Stimulated activated naive B cell treated with anti-CD40 and anti-IgM and Interleukin-4, amounts not matched to agents 10 μg/mL and 1 μg/mL and 100 μg/mL, for 72 hours (primary cell): Measurements from ENCODE around the gene NEU1.
"Not testable (repeated sequence)": the region's sequence is repeated elsewhere in the genome, so short reads cannot be mapped to it uniquely, and the experiment has no call there.

Experiments
- ATAC-seq, 2 donors: fragments of 150-1000 bp; cut with Tn5 transposase; replicated peaks; 2 replicates each; pipeline ENCODE4 v1.10.0; 2021; ENCODE audit warnings: moderate library complexity in 1 of 2
- DNase-seq: peaks from one replicate; pipeline ENCODE4 v3.0.0; 2021
- H3K27ac Mint-ChIP-seq: one replicate; pipeline ENCODE4 v1.8.0; 2022; ENCODE audit warnings: mild to moderate bottlenecking, mixed read lengths
- H3K27me3 Mint-ChIP-seq, 2 donors: one replicate each; pipeline ENCODE4 v1.8.0; 2022; ENCODE audit warnings: mixed read lengths in 2 of 2
- H3K36me3 Mint-ChIP-seq, 2 donors: one replicate each; pipeline ENCODE4 v1.8.0; 2022; ENCODE audit warnings: mixed read lengths in 2 of 2, mild to moderate bottlenecking in 1 of 2
- H3K4me1 Mint-ChIP-seq, 2 donors: one replicate each; pipeline ENCODE4 v1.8.0; 2022; ENCODE audit warnings: mixed read lengths in 2 of 2, mild to moderate bottlenecking in 1 of 2
- H3K4me3 Mint-ChIP-seq, 2 donors: one replicate each; pipeline ENCODE4 v1.8.0; 2022; ENCODE audit warnings: mild to moderate bottlenecking in 2 of 2, mixed read lengths in 2 of 2, moderate library complexity in 1 of 2
- H3K9me3 Mint-ChIP-seq, 2 donors: one replicate each; pipeline ENCODE4 v1.8.0; 2022; ENCODE audit warnings: mixed read lengths in 2 of 2, mild to moderate bottlenecking in 1 of 2

NEU1 gene

GRCh38 chr6:31819871-31820299 is 42.7 kb downstream of the NEU1 start:
- ATAC-seq (no peak), DNase-seq (no peak)
- Mint-ChIP-seq H3K36me3 (no peaks in the 10 kb centered on the region), H3K4me3 (peak overlapping the region in 1 of 2 donors; percentile 42), H3K9me3 (no peaks in the 10 kb centered on the region), H3K4me1 (peaks cover 32 to 55% of the 10 kb centered on the region in 2 donors), H3K27ac (no peak overlapping the region), H3K27me3 (no peaks in the 10 kb centered on the region)

- not testable (repeated sequence) for H3K36me3 Mint-ChIP-seq, H3K9me3 Mint-ChIP-seq
- peaks cover 32 to 52% of the 10 kb centered on the region in 2 donors for H3K4me1 Mint-ChIP-seq
These were observed 44.6 kb downstream of the NEU1 start for GRCh38 chr6:31817929-31818511.

GRCh38 chr6:31817133-31817928 is 45.3 kb downstream of the NEU1 start:
- Mint-ChIP-seq H3K27ac (peak overlapping the region; percentile 37), H3K4me3 (peak overlapping the region; percentile 78), H3K4me1 (peaks cover 32 to 50% of the 10 kb centered on the region in 2 donors)
- not testable (repeated sequence) for H3K9me3 Mint-ChIP-seq, H3K36me3 Mint-ChIP-seq, H3K27me3 Mint-ChIP-seq, ATAC-seq, DNase-seq

More at GRCh38 chr6:31817929-31818511, 44.6 kb downstream of the NEU1 start:
- not testable (repeated sequence) for DNase-seq, H3K27me3 Mint-ChIP-seq, ATAC-seq
- peak overlapping the region; percentile 37 for H3K27ac Mint-ChIP-seq
- H3K4me3 Mint-ChIP-seq = peak overlapping the region; percentile 78

DNA sequence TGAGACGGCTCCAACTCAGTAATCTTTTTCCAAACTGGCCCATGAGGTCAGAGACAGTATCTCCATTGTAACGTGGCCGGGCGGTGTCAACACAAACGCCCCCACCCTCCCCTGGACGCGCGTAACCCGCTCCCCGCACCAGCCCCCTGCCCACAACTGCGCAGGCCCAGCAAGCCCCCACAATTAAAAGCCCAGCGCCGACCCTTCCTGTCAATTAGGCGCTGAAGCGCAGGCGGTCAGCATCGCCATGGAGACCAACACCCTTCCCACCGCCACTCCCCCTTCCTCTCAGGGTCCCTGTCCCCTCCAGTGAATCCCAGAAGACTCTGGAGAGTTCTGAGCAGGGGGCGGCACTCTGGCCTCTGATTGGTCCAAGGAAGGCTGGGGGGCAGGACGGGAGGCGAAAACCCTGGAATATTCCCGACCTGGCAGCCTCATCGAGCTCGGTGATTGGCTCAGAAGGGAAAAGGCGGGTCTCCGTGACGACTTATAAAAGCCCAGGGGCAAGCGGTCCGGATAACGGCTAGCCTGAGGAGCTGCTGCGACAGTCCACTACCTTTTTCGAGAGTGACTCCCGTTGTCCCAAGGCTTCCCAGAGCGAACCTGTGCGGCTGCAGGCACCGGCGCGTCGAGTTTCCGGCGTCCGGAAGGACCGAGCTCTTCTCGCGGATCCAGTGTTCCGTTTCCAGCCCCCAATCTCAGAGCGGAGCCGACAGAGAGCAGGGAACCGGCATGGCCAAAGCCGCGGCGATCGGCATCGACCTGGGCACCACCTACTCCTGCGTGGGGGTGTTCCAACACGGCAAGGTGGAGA is 47.4 kb downstream of the NEU1 start, which contains the start of the genes HSPA1A and HSPA1L:
Gene HSPA1A, plus strand, starts transcription at position 519 of the 814 bp plus-strand sequence. Its CDS starts 214 bp downstream, at position 733.
Gene HSPA1L, minus strand, starts transcription at position 259 of the 814 bp plus-strand sequence. CDS start 3,311 bp downstream, outside the sequence.
- peaks cover 2 to 8% of the 10 kb centered on the region in 2 donors for H3K36me3 Mint-ChIP-seq
- peak; percentile 68 for DNase-seq
- no peaks in the 10 kb centered on the region for H3K27me3 Mint-ChIP-seq
- peak within 1 kb of the TSS; percentile 96 to 99 for H3K4me3 Mint-ChIP-seq
- H3K9me3 Mint-ChIP-seq = no peaks in the 10 kb centered on the region
- ATAC-seq = peak; percentile 55 to 64
- H3K27ac Mint-ChIP-seq = peak within 1 kb of the TSS; percentile 97
- H3K4me1 Mint-ChIP-seq = peaks cover 25 to 38% of the 10 kb centered on the region in 2 donors

DNA sequence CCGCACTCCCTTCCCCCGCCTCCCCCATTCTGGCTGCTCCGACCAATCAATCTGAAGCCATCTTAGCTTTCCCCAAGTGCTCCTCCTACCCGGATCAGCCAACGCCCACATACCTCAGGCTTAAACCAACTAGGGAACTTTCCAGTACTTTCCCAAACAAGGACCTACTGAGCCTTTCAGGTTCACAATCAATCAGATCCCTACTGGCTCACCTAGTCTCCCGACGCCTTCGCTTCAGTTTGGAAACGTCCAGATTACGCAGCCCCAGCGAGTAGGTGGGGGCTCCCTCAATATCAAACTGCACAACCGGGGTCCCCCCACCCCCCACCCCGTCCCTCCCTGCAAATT is 48.0 kb downstream of the NEU1 start:
- H3K9me3 Mint-ChIP-seq = no peaks in the 10 kb centered on the region
- DNase-seq = peak; percentile 57
- peaks cover 23 to 33% of the 10 kb centered on the region in 2 donors for H3K4me1 Mint-ChIP-seq
- peak overlapping the region; percentile 97 for H3K27ac Mint-ChIP-seq
- H3K36me3 Mint-ChIP-seq = peaks cover 2 to 11% of the 10 kb centered on the region in 2 donors
- peak overlapping the region; percentile 96 to 99 for H3K4me3 Mint-ChIP-seq
- H3K27me3 Mint-ChIP-seq = no peaks in the 10 kb centered on the region
- ATAC-seq = peak; percentile 68 to 69

GRCh38 chr6:31813465-31813849 is 49.2 kb downstream of the NEU1 start:
- no peak for DNase-seq
- Mint-ChIP-seq H3K27me3 (no peaks in the 10 kb centered on the region), H3K4me1 (peaks cover 21 to 33% of the 10 kb centered on the region in 2 donors), H3K4me3 (peak overlapping the region; percentile 84 to 96), H3K9me3 (no peaks in the 10 kb centered on the region), H3K27ac (no peak overlapping the region), H3K36me3 (peaks cover 2 to 11% of the 10 kb centered on the region in 2 donors)
- ATAC-seq = no peak

DNA sequence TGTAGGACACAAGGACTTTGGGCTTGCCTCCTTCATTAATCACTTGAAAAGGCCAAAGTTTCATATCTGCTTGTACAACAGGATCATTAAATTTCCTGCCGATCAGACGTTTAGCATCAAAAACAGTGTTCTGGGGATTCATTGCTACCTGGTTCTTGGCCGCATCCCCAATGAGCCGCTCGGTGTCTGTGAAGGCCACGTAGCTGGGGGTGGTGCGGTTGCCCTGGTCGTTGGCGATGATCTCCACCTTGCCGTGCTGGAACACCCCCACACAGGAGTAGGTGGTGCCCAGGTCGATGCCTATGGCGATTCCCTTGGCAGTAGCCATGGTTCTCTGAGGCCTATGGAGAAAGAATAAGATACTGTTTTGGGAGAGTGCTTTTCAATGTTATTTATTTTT is 51.0 kb downstream of the NEU1 start:
- no peak overlapping the region for H3K4me3 Mint-ChIP-seq
- H3K36me3 Mint-ChIP-seq = peaks cover 2 to 11% of the 10 kb centered on the region in 2 donors
- no peak for DNase-seq
- H3K9me3 Mint-ChIP-seq = no peaks in the 10 kb centered on the region
- no peak for ATAC-seq
- peaks cover 12 to 25% of the 10 kb centered on the region in 2 donors for H3K4me1 Mint-ChIP-seq
- H3K27ac Mint-ChIP-seq = no peak overlapping the region
- H3K27me3 Mint-ChIP-seq = no peaks in the 10 kb centered on the region

GRCh38 chr6:31808599-31808998 is 54.0 kb downstream of the NEU1 start:
- not testable (repeated sequence) for H3K27me3 Mint-ChIP-seq, H3K9me3 Mint-ChIP-seq, H3K4me3 Mint-ChIP-seq, H3K27ac Mint-ChIP-seq, DNase-seq, ATAC-seq
- peaks cover 2 to 20% of the 10 kb centered on the region in 2 donors for H3K36me3 Mint-ChIP-seq
- H3K4me1 Mint-ChIP-seq = peaks cover 15 to 20% of the 10 kb centered on the region in 2 donors
